ENCODE measurements around the gene ELFN2. TPM values are rescaled to one million over a fixed set of nuclear protein-coding genes. Genes with fewer than 3 reads are reported as not detected.

Gene ELFN2
- total RNA-seq, 1 experiment from 2014 or later: 10.0 TPM

- CTCF ChIA-PET: interaction anchor here (0.6 kb wide), 1 partner anchor 412 kb away, joined by 3 read pairs; no protein-coding TSS in a partner anchor
- POLR2A ChIA-PET (ENCODE audit: unreplicated experiment): no interaction called here
- Histone ChIP-seq H3K79me2 (ENCODE audit: low read length) (no peaks in the 10 kb centered on the region), H3K4me3 (ENCODE audit: low read length) (no peak overlapping the region), H3K9ac (ENCODE audit: low read length) (no peak overlapping the region), H3K9me3 (ENCODE audit: low read length) (no peaks in the 10 kb centered on the region), H3K9me2 (replicated peaks; ENCODE audit: low read length) (no peaks in the 10 kb centered on the region), H2AFZ (ENCODE audit: low read length) (no peak overlapping the region), H3K27ac (ENCODE audit: low read length) (no peak overlapping the region), H4K20me1 (ENCODE audit: low read length) (no peaks in the 10 kb centered on the region), H3F3A (ENCODE audit: low read length, unreplicated experiment) (no peaks in the 10 kb centered on the region), H3K27me3 (ENCODE audit: low read length) (no peaks in the 10 kb centered on the region), H3K36me3 (ENCODE audit: low read depth, low read length) (no peaks in the 10 kb centered on the region), H3K4me1 (ENCODE audit: insufficient read depth, low read length) (peaks cover 8% of the 10 kb centered on the region; the same call in 1 of the 2 replicates), H3K4me2 (ENCODE audit: low read length) (no peak overlapping the region)
- TF ChIP-seq EZH2 (IDR thresholded peaks at IDR 0.05; ENCODE audit: low read length, unreplicated experiment) (no peak), EZH2phosphoT487 (IDR thresholded peaks at IDR 0.05; ENCODE audit: borderline replicate concordance, low read length) (no peak), CTCF (conservative IDR thresholded peaks at IDR 0.05; ENCODE audit: low read depth, low read length) (no peak)
- BruUV-seq (replicated peaks): no TSS peak
- intact Hi-C loops (cut with micrococcal nuclease): no loop called here
- ATAC-seq (no peak), DNase-seq (no peak)
Measured at GRCh38 chr22:37442135-37442534, 14.9 kb upstream of the ELFN2 start.

GRCh38 chr22:37440875-37441274 is 13.6 kb upstream of the ELFN2 start:
- H3K27ac ChIP-seq (ENCODE audit: low read length): no peak overlapping the region
- H3K79me2 ChIP-seq (ENCODE audit: low read length): no peaks in the 10 kb centered on the region
- ChIA-PET POLR2A (ENCODE audit: unreplicated experiment) (no interaction called here), CTCF (no interaction called here)
- H3K4me3 ChIP-seq (ENCODE audit: low read length): no peak overlapping the region
- TF ChIP-seq EZH2 (IDR thresholded peaks at IDR 0.05; ENCODE audit: low read length, unreplicated experiment) (no peak), CTCF (conservative IDR thresholded peaks at IDR 0.05; ENCODE audit: low read depth, low read length) (no peak), EZH2phosphoT487 (IDR thresholded peaks at IDR 0.05; ENCODE audit: borderline replicate concordance, low read length) (no peak)
- DNase-seq: no peak
- no peaks in the 10 kb centered on the region for H3K9me3 ChIP-seq (ENCODE audit: low read length)
- no peak overlapping the region for H3K9ac ChIP-seq (ENCODE audit: low read length)
- no peaks in the 10 kb centered on the region for H3F3A ChIP-seq (ENCODE audit: low read length, unreplicated experiment)
- peaks cover 8% of the 10 kb centered on the region; the same call in 1 of the 2 replicates for H3K4me1 ChIP-seq (ENCODE audit: insufficient read depth, low read length)
- H3K36me3 ChIP-seq (ENCODE audit: low read depth, low read length): no peaks in the 10 kb centered on the region
- BruUV-seq (replicated peaks): no TSS peak
- H2AFZ ChIP-seq (ENCODE audit: low read length): no peak overlapping the region
- H3K9me2 ChIP-seq (replicated peaks; ENCODE audit: low read length): no peaks in the 10 kb centered on the region
- H3K4me2 ChIP-seq (ENCODE audit: low read length): no peak overlapping the region
- no peaks in the 10 kb centered on the region for H3K27me3 ChIP-seq (ENCODE audit: low read length)
- intact Hi-C loops (cut with micrococcal nuclease): no loop called here
- no peaks in the 10 kb centered on the region for H4K20me1 ChIP-seq (ENCODE audit: low read length)
- ATAC-seq: no peak

GRCh38 chr22:37439347-37439746 is 12.1 kb upstream of the ELFN2 start:
- POLR2A ChIA-PET (ENCODE audit: unreplicated experiment): no interaction called here
- CTCF ChIA-PET: no interaction called here
- H3K27me3 ChIP-seq (ENCODE audit: low read length): no peaks in the 10 kb centered on the region

More at GRCh38 chr22:37439347-37439746, 12.1 kb upstream of the ELFN2 start:
- Histone ChIP-seq H3K79me2 (ENCODE audit: low read length) (no peaks in the 10 kb centered on the region), H4K20me1 (ENCODE audit: low read length) (no peaks in the 10 kb centered on the region), H3K4me1 (ENCODE audit: insufficient read depth, low read length) (peaks cover 8% of the 10 kb centered on the region; the same call in 1 of the 2 replicates), H3K9me2 (replicated peaks; ENCODE audit: low read length) (no peaks in the 10 kb centered on the region), H3K4me3 (ENCODE audit: low read length) (no peak overlapping the region), H3K9me3 (ENCODE audit: low read length) (no peaks in the 10 kb centered on the region), H3K27ac (ENCODE audit: low read length) (no peak overlapping the region), H3K36me3 (ENCODE audit: low read depth, low read length) (no peaks in the 10 kb centered on the region), H3K9ac (ENCODE audit: low read length) (no peak overlapping the region), H3F3A (ENCODE audit: low read length, unreplicated experiment) (no peaks in the 10 kb centered on the region), H3K4me2 (ENCODE audit: low read length) (no peak overlapping the region), H2AFZ (ENCODE audit: low read length) (no peak overlapping the region)
- no TSS peak for BruUV-seq (replicated peaks)
- DNase-seq: no peak
- ATAC-seq: no peak
- TF ChIP-seq EZH2 (IDR thresholded peaks at IDR 0.05; ENCODE audit: low read length, unreplicated experiment): no peak
- intact Hi-C loops (cut with micrococcal nuclease): no loop called here
